Naive thymus-derived CD4-positive, alpha-beta T cell (primary cell): Measurements from ENCODE around the gene AKT3. TPM values are rescaled to one million over a fixed set of nuclear protein-coding genes. Genes with fewer than 3 reads are reported as not detected.
"Not testable (repeated sequence)": the region's sequence is repeated elsewhere in the genome, so short reads cannot be mapped to it uniquely, and the experiment has no call there.

Experiments
- ATAC-seq: fragments of 150-1000 bp; cut with Tn5 transposase; 2 replicates; pipeline ENCODE4 v1.10.0; 2021; ENCODE audit warnings: mild to moderate bottlenecking, moderate library complexity
- CTCF ChIA-PET: fragments of 350-600 bp; sonication (Branson Sonifier 250); formaldehyde crosslinking; loops from one replicate; lab custom pipeline; 2021; ENCODE audit warnings: antibody characterized with exemption; lab: Charles Lee
- POLR2A ChIA-PET: fragments of 350-600 bp; sonication (Branson Sonifier 250); formaldehyde crosslinking; loops from one replicate; lab custom pipeline; 2021; ENCODE audit warnings: antibody characterized with exemption, inconsistent platforms; lab: Charles Lee
- DNase-seq, 9 donors: peaks; one replicate each; pipeline versions ENCODE4 v3.0.0 to v3.0.0-alpha.2; 2020 to 2022; ENCODE audit warnings: mixed read lengths in 1 of 9
- H3K27ac ChIP-seq: one replicate; pipeline ENCODE4 v1.7.0; 2013; ENCODE audit warnings: mild to moderate bottlenecking, low read depth, low read length, moderate library complexity
- H3K27me3 ChIP-seq, 2 donors: one replicate each; pipeline ENCODE4 v1.7.0; 2013; ENCODE audit warnings: low read length in 2 of 2, mild to moderate bottlenecking in 2 of 2, moderate library complexity in 2 of 2; ENCODE audit not compliant: control insufficient read depth in 2 of 2, insufficient read depth in 2 of 2
- H3K36me3 ChIP-seq, 3 experiments: 1 replicate in 2 of 3; 2 replicates in 1 of 3; pipeline ENCODE4 v1.7.0; 2013; ENCODE audit warnings: low read length in 3 of 3, mild to moderate bottlenecking in 3 of 3, moderate library complexity in 1 of 3; ENCODE audit not compliant: insufficient read depth in 3 of 3, control insufficient read depth in 2 of 3
- H3K4me1 ChIP-seq, 2 donors: one replicate each; pipeline ENCODE4 v1.7.0; 2013; ENCODE audit warnings: low read length in 2 of 2, mild to moderate bottlenecking in 2 of 2, moderate library complexity in 1 of 2; ENCODE audit not compliant: control insufficient read depth in 2 of 2, insufficient read depth in 2 of 2
- H3K4me3 ChIP-seq: 2 replicates; pipeline ENCODE4 v1.7.0; 2013; ENCODE audit warnings: mild to moderate bottlenecking, low read length
- H3K9me3 ChIP-seq, 3 experiments: 1 replicate in 2 of 3; 2 replicates in 1 of 3; pipeline ENCODE4 v1.7.0; 2013; ENCODE audit warnings: low read length in 3 of 3; ENCODE audit not compliant: control insufficient read depth in 2 of 3
- H3K27ac Mint-ChIP-seq, 9 donors: one replicate each; pipeline ENCODE4 v1.8.0; 2020 to 2022; ENCODE audit warnings: mixed read lengths in 9 of 9, mild to moderate bottlenecking in 8 of 9, moderate library complexity in 5 of 9, inconsistent platforms in 2 of 9
- H3K27me3 Mint-ChIP-seq, 5 donors: one replicate each; pipeline ENCODE4 v1.8.0; 2021 to 2022; ENCODE audit warnings: mixed read lengths in 5 of 5, mild to moderate bottlenecking in 1 of 5
- H3K36me3 Mint-ChIP-seq, 5 donors: one replicate each; pipeline ENCODE4 v1.8.0; 2020 to 2022; ENCODE audit warnings: mixed read lengths in 5 of 5, mild to moderate bottlenecking in 3 of 5, inconsistent platforms in 1 of 5
- H3K4me1 Mint-ChIP-seq, 7 donors: one replicate each; pipeline ENCODE4 v1.8.0; 2020 to 2022; ENCODE audit warnings: mixed read lengths in 7 of 7, mild to moderate bottlenecking in 3 of 7, inconsistent platforms in 1 of 7
- H3K4me3 Mint-ChIP-seq, 10 donors: one replicate each; pipeline ENCODE4 v1.8.0; 2020 to 2022; ENCODE audit warnings: mild to moderate bottlenecking in 10 of 10, mixed read lengths in 10 of 10, moderate library complexity in 6 of 10, inconsistent platforms in 2 of 10
- H3K9me3 Mint-ChIP-seq, 11 donors: one replicate each; pipeline ENCODE4 v1.8.0; 2020 to 2022; ENCODE audit warnings: mixed read lengths in 11 of 11, mild to moderate bottlenecking in 4 of 11, inconsistent platforms in 1 of 11, moderate library complexity in 1 of 11
- intact Hi-C, 2 donors: fragments of 100-400 bp; cut with micrococcal nuclease; formaldehyde crosslinking; loops; one replicate each; pipeline ENCODE4 v1.15.1; 2023
- polyA plus RNA-seq, 2 donors: library from polyadenylated mRNA; unstranded; fragments of 300-500 nt; fragmentation: Illumina TruSeq; gene quantifications; one replicate each; pipeline ENCODE4 v1.2.3, GENCODE V29; 2021
- total RNA-seq, 6 experiments: library from RNA in 5 of 6; stranded (reverse) in 5 of 6; gene quantifications; 1 replicate in 5 of 6; 2 replicates in 1 of 6; pipeline ENCODE4 v1.2.3 and lab custom pipeline; 2021 to 2026

Gene AKT3
- total and polyA plus RNA-seq, 7 experiments from 2014 or later: 1.6 to 123 (median 69.4) TPM

- no peaks in the 10 kb centered on the region for H3K27me3 ChIP-seq
- no peak overlapping the region for H3K4me3 ChIP-seq
- H3K36me3 ChIP-seq: no peaks in the 10 kb centered on the region
- DNase-seq (no peak), ATAC-seq (peak; percentile 58)
- H3K4me1 ChIP-seq: peaks cover 4 to 19% of the 10 kb centered on the region in 2 donors
- Mint-ChIP-seq H3K4me1 (peaks cover 23 to 46% (median 32%) of the 10 kb centered on the region in 7 donors), H3K27me3 (no peaks in the 10 kb centered on the region), H3K4me3 (peak overlapping the region in 6 of 10 donors; percentile 6 to 73 (median 32)), H3K9me3 (peaks cover 3 to 12% (median 4%) of the 10 kb centered on the region in 11 donors), H3K27ac (peak overlapping the region in 5 of 9 donors; percentile 28 to 89 (median 40)), H3K36me3 (peaks cover 4 to 38% (median 25%) of the 10 kb centered on the region in 5 donors)
- no peaks in the 10 kb centered on the region for H3K9me3 ChIP-seq
- intact Hi-C loops: loop anchor here (1.0 to 10.0 kb wide), 9 partner anchors 7 to 857 kb away; partner anchors contain the start of genes ADSS2 (in 1 of the 2), CEP170 (in 1 of the 2), SDCCAG8 (in 1 of the 2) and ZBTB18 (in 1 of the 2)
- ChIA-PET POLR2A (no interaction called here), CTCF (no interaction called here)
- no peak overlapping the region for H3K27ac ChIP-seq
These were observed 254.4 kb downstream of the AKT3 start for GRCh38 chr1:243595527-243596210.

DNA sequence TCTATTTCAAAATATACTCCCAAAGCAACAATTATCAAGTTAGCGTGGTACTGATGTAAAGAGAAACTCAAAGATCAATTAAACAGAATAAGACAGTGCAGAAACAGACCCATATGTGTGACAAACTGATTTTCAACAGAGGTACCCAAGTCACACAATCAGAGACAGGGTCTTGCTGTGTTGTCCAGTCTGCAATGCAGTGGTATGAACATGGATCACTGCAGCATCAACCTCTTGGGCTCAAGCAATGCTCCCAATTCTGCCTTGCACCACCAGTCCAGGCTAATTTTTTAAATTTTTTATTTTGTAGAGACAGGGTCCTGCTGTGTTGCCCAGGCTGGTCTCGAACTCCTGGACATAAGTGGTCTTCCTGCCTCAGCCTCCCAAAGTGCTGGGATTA is 255.6 kb downstream of the AKT3 start:
- H3K36me3 Mint-ChIP-seq: peaks cover 13 to 47% (median 31%) of the 10 kb centered on the region in 5 donors
- H3K27ac ChIP-seq: no peak overlapping the region
- DNase-seq: no peak
- intact Hi-C loops: loop anchor here (10.0 kb wide), 3 partner anchors 340 to 680 kb away; partner anchors contain the start of genes CEP170 (in 1 of the 2), SDCCAG8 (in 1 of the 2) and ZBTB18 (in 1 of the 2)
- H3K4me3 Mint-ChIP-seq: no peak overlapping the region
- peaks cover 4 to 19% of the 10 kb centered on the region in 2 donors for H3K4me1 ChIP-seq
- no peak overlapping the region for H3K4me3 ChIP-seq
- no peaks in the 10 kb centered on the region for H3K27me3 Mint-ChIP-seq
- H3K4me1 Mint-ChIP-seq: peaks cover 23 to 35% (median 30%) of the 10 kb centered on the region in 7 donors
- no peaks in the 10 kb centered on the region for H3K9me3 ChIP-seq
- H3K36me3 ChIP-seq: no peaks in the 10 kb centered on the region
- no peak for ATAC-seq
- ChIA-PET CTCF (no interaction called here), POLR2A (no interaction called here)
- no peak overlapping the region for H3K27ac Mint-ChIP-seq
- peaks cover 3 to 22% (median 14%) of the 10 kb centered on the region in 11 donors for H3K9me3 Mint-ChIP-seq
- no peaks in the 10 kb centered on the region for H3K27me3 ChIP-seq

DNA sequence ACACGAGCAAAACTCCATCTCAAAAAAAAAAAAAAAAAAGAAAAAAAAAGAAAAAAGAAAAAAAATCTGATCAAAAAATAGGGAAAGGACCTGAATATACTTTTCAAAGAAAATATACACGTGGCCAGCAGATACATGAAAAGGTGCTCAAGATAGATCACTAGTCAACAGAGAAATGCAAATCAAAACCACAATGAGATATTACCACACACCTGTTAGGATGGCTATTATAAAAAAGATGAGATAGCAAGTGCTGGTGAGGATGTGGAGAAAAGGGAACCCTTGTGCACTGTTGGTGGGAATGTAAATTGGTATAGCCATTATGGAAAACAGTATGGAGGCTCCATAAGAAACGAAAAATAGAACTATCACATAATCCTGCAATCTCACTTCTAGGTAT is 260.8 kb downstream of the AKT3 start:
- H3K27me3 ChIP-seq, H3K27ac ChIP-seq, POLR2A ChIA-PET, H3K36me3 ChIP-seq, H3K27ac Mint-ChIP-seq, DNase-seq, ATAC-seq, H3K9me3 ChIP-seq, H3K4me3 Mint-ChIP-seq, H3K4me1 ChIP-seq, intact Hi-C loops, H3K4me3 ChIP-seq, H3K27me3 Mint-ChIP-seq, CTCF ChIA-PET: not testable (repeated sequence)
- Mint-ChIP-seq H3K4me1 (peaks cover 0 to 22% (median 7%) of the 10 kb centered on the region in 7 donors), H3K9me3 (peaks cover 6 to 50% (median 25%) of the 10 kb centered on the region in 11 donors), H3K36me3 (peaks cover 37 to 86% (median 73%) of the 10 kb centered on the region in 5 donors)

DNA sequence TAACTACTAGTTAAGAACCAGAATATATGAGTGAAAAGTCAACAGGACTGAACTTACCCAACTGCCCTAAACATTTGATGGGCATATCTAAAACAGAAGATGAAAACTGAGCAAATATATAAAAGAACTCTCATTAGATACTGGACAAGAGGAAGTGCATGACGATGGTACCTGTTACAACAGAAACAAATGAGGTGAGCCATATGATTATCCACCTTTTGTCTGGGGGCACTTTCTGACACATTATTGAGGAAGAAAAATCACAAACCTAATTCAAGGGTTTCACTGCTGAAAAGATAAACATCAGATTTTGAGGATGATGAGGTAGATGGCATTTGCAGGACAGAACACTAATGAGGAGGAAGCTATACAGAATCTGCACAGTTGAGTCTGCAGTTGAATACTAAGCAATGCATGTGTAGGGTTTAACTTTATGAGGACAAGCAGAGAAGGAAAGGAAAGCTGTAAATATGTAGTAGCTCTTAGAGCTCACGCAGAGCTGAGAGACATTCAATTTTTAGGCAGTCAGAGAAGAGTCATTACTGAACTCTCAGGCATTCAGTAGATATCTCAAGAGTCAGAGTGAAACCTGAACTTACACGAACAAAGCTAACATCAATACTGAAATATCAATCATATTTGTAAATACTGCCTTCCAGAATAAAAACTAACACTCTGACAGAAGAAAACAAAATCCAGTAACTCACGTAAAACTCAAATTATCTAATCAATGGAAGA is 262.1 kb downstream of the AKT3 start:
- POLR2A ChIA-PET: no interaction called here
- peaks cover 46 to 91% (median 81%) of the 10 kb centered on the region in 5 donors for H3K36me3 Mint-ChIP-seq
- no peak for ATAC-seq
- no peaks in the 10 kb centered on the region for H3K27me3 ChIP-seq
- H3K4me3 ChIP-seq: no peak overlapping the region
- peak overlapping the region in 2 of 9 donors; percentile 7 for H3K27ac Mint-ChIP-seq
- H3K4me3 Mint-ChIP-seq: peak overlapping the region in 1 of 10 donors; percentile 23
- peaks cover 0 to 19% (median 7%) of the 10 kb centered on the region in 7 donors for H3K4me1 Mint-ChIP-seq
- no peak overlapping the region for H3K27ac ChIP-seq
- intact Hi-C loops: loop anchor here in 1 of 2 donors (1.0 kb wide), 1 partner anchor 8 kb away; no protein-coding TSS in a partner anchor
- peaks cover 0 to 4% (median 0%) of the 10 kb centered on the region in 3 experiments for H3K36me3 ChIP-seq
- CTCF ChIA-PET: interaction anchor here (0.5 kb wide), 1 partner anchor 163 kb away, joined by 3 read pairs; no protein-coding TSS in a partner anchor
- DNase-seq: no peak
- H3K27me3 Mint-ChIP-seq: no peaks in the 10 kb centered on the region
- H3K9me3 Mint-ChIP-seq: peaks cover 8 to 62% (median 38%) of the 10 kb centered on the region in 11 donors
- H3K4me1 ChIP-seq: no peaks in the 10 kb centered on the region
- peaks cover 0 to 5% (median 0%) of the 10 kb centered on the region in 3 experiments for H3K9me3 ChIP-seq

- Histone ChIP-seq H3K27ac (no peak overlapping the region), H3K36me3 (peaks cover 0 to 4% (median 0%) of the 10 kb centered on the region in 3 experiments), H3K4me3 (no peak overlapping the region), H3K27me3 (no peaks in the 10 kb centered on the region), H3K4me1 (no peaks in the 10 kb centered on the region), H3K9me3 (peaks cover 0 to 9% (median 5%) of the 10 kb centered on the region in 3 experiments)
- POLR2A ChIA-PET: no interaction called here
- intact Hi-C loops: no loop called here
- Mint-ChIP-seq H3K36me3 (peaks cover 46 to 91% (median 81%) of the 10 kb centered on the region in 5 donors), H3K27ac (no peak overlapping the region), H3K4me3 (no peak overlapping the region), H3K9me3 (peaks cover 12 to 70% (median 42%) of the 10 kb centered on the region in 11 donors), H3K27me3 (no peaks in the 10 kb centered on the region), H3K4me1 (peaks cover 0 to 19% (median 7%) of the 10 kb centered on the region in 7 donors)
- CTCF ChIA-PET: no interaction called here
- ATAC-seq (no peak), DNase-seq (no peak)
These were observed 262.8 kb downstream of the AKT3 start for GRCh38 chr1:243587285-243587684.

GRCh38 chr1:243585982-243586381 is 264.1 kb downstream of the AKT3 start:
- intact Hi-C loops: no loop called here
- Histone ChIP-seq H3K4me1 (no peaks in the 10 kb centered on the region), H3K36me3 (peaks cover 0 to 4% (median 0%) of the 10 kb centered on the region in 3 experiments), H3K4me3 (no peak overlapping the region), H3K9me3 (peaks cover 0 to 13% (median 8%) of the 10 kb centered on the region in 3 experiments), H3K27ac (no peak overlapping the region), H3K27me3 (no peaks in the 10 kb centered on the region)
- Mint-ChIP-seq H3K4me1 (peaks cover 0 to 19% (median 7%) of the 10 kb centered on the region in 7 donors), H3K9me3 (peaks cover 14 to 74% (median 46%) of the 10 kb centered on the region in 11 donors), H3K27ac (no peak overlapping the region), H3K36me3 (peaks cover 48 to 92% (median 80%) of the 10 kb centered on the region in 5 donors), H3K27me3 (no peaks in the 10 kb centered on the region), H3K4me3 (no peak overlapping the region)
- ATAC-seq (no peak), DNase-seq (no peak)
- ChIA-PET CTCF (no interaction called here), POLR2A (no interaction called here)
